GM19463 (cell line): Measurements from ENCODE around the gene SNX8.
"Not testable (repeated sequence)": the region's sequence is repeated elsewhere in the genome, so short reads cannot be mapped to it uniquely, and the experiment has no call there.

Experiments
- ATAC-seq: cut with Tn5 transposase; IDR thresholded peaks from one replicate; pipeline ENCODE4 v1.9.1; 2021; ENCODE audit warnings: mild to moderate bottlenecking, moderate library complexity; ENCODE audit not compliant: unreplicated experiment

The SNX8 gene

GRCh38 chr7:2295936-2296620, 18.2 kb downstream of the SNX8 start:
- ATAC-seq: no peak

- ATAC-seq: no peak
Measured at GRCh38 chr7:2290877-2291276, 23.4 kb downstream of the SNX8 start.

GRCh38 chr7:2289621-2290020, 24.6 kb downstream of the SNX8 start:
- ATAC-seq: no peak

- ATAC-seq: no peak
Measured at GRCh38 chr7:2289111-2289586, 25.1 kb downstream of the SNX8 start.

- ATAC-seq: peak; percentile 82
Measured at GRCh38 chr7:2288503-2288902, 25.7 kb downstream of the SNX8 start.

- ATAC-seq: no peak
Measured at GRCh38 chr7:2287745-2288144, 26.5 kb downstream of the SNX8 start.

GRCh38 chr7:2283074-2283473, 31.2 kb downstream of the SNX8 start:
- ATAC-seq: no peak

- ATAC-seq: no peak
Measured at GRCh38 chr7:2282185-2282751, 32.0 kb downstream of the SNX8 start.

GRCh38 chr7:2281541-2281940, 32.7 kb downstream of the SNX8 start:
- ATAC-seq: no peak

- ATAC-seq: no peak
Measured at GRCh38 chr7:2280424-2280823, 33.8 kb downstream of the SNX8 start.

GRCh38 chr7:2279896-2280295, 34.3 kb downstream of the SNX8 start:
- ATAC-seq: no peak

GRCh38 chr7:2278026-2278425, 36.2 kb downstream of the SNX8 start:
- no peak for ATAC-seq

- ATAC-seq: no peak
Measured at GRCh38 chr7:2276107-2276506, 38.1 kb downstream of the SNX8 start.

GRCh38 chr7:2275101-2275500, 39.1 kb downstream of the SNX8 start:
- ATAC-seq: no peak

GRCh38 chr7:2274666-2275065, 39.6 kb downstream of the SNX8 start:
- ATAC-seq: no peak

- ATAC-seq: no peak
Measured at GRCh38 chr7:2273866-2274265, 40.4 kb downstream of the SNX8 start.

GRCh38 chr7:2272031-2272430, 42.2 kb downstream of the SNX8 start:
- no peak for ATAC-seq

GRCh38 chr7:2271273-2272026, 42.8 kb downstream of the SNX8 start:
- no peak for ATAC-seq

- no peak for ATAC-seq
Measured at GRCh38 chr7:2270495-2270894, 43.7 kb downstream of the SNX8 start.

GRCh38 chr7:2269991-2270460, 44.2 kb downstream of the SNX8 start:
- ATAC-seq: no peak

GRCh38 chr7:2269089-2269990, 44.9 kb downstream of the SNX8 start:
- ATAC-seq: not testable (repeated sequence)
